ENCODE data around the gene TNFAIP8L3.

Gene TNFAIP8L3

DNA sequence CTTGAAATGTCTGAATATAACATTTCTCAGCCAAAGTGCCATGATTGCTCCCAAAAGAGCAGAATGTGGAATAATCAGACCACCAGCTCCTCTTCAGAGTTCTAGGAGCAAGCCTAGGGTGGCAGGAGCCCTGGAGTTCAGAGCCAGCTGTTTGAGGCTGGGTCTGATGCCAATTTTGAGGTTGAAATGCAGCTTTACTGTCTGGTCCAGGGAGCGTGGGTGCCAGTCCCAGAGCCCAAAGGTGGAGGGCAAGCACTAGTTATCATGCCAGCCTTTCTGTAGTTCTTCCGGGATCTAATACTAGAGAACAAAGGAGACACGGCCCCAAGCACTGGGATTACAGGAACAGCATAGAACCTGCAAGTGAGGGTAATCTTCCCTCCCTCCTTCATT is 69.3 kb downstream of the TNFAIP8L3 start:
- no peak for TF ChIP-seq ZFX (IDR thresholded peaks at IDR 0.05; ENCODE audit: borderline replicate concordance)
- TF ChIP-seq, protein P1, sequence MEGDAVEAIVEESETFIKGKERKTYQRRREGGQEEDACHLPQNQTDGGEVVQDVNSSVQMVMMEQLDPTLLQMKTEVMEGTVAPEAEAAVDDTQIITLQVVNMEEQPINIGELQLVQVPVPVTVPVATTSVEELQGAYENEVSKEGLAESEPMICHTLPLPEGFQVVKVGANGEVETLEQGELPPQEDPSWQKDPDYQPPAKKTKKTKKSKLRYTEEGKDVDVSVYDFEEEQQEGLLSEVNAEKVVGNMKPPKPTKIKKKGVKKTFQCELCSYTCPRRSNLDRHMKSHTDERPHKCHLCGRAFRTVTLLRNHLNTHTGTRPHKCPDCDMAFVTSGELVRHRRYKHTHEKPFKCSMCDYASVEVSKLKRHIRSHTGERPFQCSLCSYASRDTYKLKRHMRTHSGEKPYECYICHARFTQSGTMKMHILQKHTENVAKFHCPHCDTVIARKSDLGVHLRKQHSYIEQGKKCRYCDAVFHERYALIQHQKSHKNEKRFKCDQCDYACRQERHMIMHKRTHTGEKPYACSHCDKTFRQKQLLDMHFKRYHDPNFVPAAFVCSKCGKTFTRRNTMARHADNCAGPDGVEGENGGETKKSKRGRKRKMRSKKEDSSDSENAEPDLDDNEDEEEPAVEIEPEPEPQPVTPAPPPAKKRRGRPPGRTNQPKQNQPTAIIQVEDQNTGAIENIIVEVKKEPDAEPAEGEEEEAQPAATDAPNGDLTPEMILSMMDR (IDR thresholded peaks at IDR 0.05): no peak
- no peak overlapping the region for H3K27ac ChIP-seq

DNA sequence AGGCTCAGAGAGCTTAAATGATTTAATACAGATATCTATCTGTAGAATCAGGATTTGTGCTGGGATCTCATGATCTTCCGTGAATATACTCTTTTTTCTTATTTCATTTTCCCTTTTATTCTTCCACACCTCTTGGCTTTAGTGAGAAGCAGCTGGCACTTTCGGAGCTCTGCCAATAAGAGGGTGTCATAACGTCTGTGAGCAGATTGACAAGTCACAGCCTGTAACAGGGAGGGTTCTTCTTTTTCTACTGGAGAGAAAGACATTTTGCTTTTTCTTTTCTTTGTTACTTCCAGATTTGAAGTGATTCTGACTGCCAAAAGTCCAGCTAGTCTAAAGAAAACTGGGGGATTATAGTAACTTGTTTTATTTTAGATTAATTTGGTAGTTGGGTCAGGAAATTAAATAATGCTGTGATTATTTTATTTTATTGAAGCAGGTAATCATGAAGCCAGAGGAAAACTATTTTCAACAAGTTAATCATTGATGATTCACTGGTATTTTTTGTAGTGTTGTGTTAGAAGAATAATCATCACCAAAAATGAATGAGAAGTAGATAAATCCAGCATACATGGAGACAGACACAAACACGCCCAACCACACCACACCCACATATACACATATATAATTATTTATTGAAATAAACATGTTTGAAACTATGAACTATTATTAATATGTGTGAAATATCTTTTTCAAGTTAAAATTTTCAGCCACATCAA is 69.8 kb downstream of the TNFAIP8L3 start:
- no peak for TF ChIP-seq ZFX (IDR thresholded peaks at IDR 0.05; ENCODE audit: borderline replicate concordance)
- TF ChIP-seq, protein P1 (IDR thresholded peaks at IDR 0.05): no peak
- no peak overlapping the region for H3K27ac ChIP-seq

DNA sequence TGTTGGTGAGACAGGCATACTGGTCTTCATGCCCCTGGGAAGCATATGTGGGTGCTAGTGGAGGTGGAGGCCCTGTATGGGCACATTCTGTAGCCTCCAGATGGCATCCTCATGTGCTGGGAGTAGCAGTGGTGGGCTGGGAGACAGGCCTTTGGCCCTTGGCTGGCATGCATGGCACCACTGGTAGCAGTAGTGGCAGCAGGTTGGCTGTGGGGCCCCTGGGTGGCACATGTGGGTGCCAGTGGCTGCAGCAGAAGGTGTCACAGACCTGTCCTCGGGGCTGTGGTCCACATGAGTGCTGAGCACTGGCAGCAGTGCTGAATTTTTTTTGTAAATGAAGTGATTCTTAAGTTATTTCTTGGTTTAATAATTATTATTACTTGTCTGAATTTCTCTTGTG is 71.2 kb downstream of the TNFAIP8L3 start:
- no peak for TF ChIP-seq ZFX (IDR thresholded peaks at IDR 0.05; ENCODE audit: borderline replicate concordance)
- TF ChIP-seq, protein P1 (IDR thresholded peaks at IDR 0.05): no peak

DNA sequence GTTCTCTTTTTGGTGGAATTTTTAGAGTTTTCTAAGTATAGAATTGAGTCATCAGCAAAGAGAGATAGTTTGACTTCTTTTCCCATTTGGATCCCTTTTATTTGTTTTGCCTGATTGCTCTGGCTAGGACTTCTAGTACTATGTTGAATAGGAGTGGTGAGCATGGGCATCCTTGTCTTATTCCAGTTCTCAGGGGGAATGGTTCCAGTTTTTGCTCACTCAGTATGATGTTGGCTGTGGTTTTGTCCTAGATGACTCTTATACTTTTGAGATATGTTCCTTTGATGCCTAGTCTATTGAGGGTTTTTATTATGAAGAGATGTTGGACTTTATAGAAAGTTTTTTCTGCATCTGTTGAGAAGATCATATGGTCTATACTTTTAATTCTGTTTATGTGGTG is 72.5 kb downstream of the TNFAIP8L3 start:
- H3K27ac ChIP-seq: no peak overlapping the region
- no peak for TF ChIP-seq ZFX (IDR thresholded peaks at IDR 0.05; ENCODE audit: borderline replicate concordance)
- TF ChIP-seq, protein P1 (IDR thresholded peaks at IDR 0.05): no peak

More for the DNA sequence above, 71.2 kb downstream of the TNFAIP8L3 start:
- no peak overlapping the region for H3K27ac ChIP-seq

DNA sequence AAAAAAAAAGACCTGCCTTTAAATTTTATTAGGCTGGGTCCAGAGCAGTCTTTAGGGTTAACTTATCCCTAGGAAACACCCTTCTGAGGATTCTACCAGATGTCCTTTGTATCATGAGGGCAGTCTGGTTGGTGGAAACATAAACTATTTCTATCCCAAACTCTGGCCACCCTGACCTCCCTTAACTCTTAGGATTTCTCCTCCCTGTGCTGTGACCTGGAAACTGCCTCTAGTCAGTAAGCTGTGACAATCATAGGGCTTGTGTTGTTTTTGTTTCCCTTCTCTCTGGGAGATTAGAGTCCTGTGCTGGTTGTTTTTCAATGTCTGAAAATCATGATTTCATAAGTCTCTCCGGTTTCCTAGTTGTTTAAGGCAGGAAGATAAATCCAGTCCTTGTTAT is 78.1 kb downstream of the TNFAIP8L3 start:
- TF ChIP-seq, protein P1 (IDR thresholded peaks at IDR 0.05): no peak
- no peak for TF ChIP-seq ZFX (IDR thresholded peaks at IDR 0.05; ENCODE audit: borderline replicate concordance)
- no peak overlapping the region for H3K27ac ChIP-seq

DNA sequence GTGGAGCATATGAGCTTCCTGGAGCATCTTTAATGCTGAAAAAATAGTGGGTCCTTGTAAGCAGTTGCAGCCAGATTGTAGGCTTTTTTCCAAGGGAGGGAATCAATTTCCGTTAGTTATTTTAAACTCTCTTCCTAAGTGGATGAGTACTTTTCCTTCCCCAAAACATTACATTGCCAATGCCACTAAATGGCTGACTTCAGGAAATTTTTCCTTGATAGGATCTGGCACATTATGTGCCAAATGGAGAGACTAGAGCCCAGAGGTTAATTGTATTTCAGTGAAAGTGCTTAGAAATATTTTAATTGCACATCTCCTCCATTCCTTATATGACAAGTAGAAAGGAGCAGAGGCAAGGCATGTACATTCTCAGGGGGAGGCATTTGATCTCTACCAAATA is 83.5 kb downstream of the TNFAIP8L3 start:
- no peak overlapping the region for H3K27ac ChIP-seq
- no peak for TF ChIP-seq ZFX (IDR thresholded peaks at IDR 0.05; ENCODE audit: borderline replicate concordance)
- TF ChIP-seq, protein P1 (IDR thresholded peaks at IDR 0.05): no peak

DNA sequence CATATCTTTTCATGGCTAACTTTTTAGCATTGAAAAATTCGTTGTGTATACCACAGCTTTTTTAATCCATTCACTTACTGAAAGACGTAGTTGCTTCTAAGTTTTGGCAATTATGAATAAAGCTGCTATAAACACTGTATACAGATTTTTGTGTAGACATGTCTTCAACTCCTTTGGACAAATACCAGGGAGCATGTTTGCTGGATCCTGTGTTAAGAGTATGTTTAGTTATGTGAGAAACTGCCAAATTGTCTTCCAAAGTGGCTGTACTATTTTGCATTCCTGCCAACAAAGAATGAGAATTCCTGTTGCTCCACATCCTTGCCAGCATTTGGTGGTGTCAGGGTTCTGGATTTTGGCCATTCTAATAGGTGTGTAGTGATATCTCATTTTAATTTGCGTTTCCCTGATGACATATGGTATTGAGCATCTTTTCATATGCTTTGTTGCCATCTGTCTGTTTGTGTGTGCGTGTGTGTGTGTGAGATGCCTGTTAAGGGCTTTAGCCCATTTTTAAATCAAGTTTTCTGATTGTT is 87.5 kb downstream of the TNFAIP8L3 start:
- TF ChIP-seq, protein P1 (IDR thresholded peaks at IDR 0.05): no peak
- TF ChIP-seq ZFX (IDR thresholded peaks at IDR 0.05; ENCODE audit: borderline replicate concordance): no peak
- H3K27ac ChIP-seq: no peak overlapping the region
